ENCODE data around the gene FBN2.

GRCh38 chr5:128538000-128538249 lies at the start of gene FBN2:
- TF ChIP-seq CTCF (conservative IDR thresholded peaks at IDR 0.05; ENCODE audit: low read length) (no peak), EZH2phosphoT487 (IDR thresholded peaks at IDR 0.05; ENCODE audit: borderline replicate concordance) (no peak)

All from Loucy (cell line).